ENCODE data around the gene TENM3. TPM values are rescaled to one million over a fixed set of nuclear protein-coding genes. Genes with fewer than 3 reads are reported as not detected.

The TENM3 gene
- total and polyA plus RNA-seq, 2 experiments from 2014 or later = 16.1 to 70.9 TPM

DNA sequence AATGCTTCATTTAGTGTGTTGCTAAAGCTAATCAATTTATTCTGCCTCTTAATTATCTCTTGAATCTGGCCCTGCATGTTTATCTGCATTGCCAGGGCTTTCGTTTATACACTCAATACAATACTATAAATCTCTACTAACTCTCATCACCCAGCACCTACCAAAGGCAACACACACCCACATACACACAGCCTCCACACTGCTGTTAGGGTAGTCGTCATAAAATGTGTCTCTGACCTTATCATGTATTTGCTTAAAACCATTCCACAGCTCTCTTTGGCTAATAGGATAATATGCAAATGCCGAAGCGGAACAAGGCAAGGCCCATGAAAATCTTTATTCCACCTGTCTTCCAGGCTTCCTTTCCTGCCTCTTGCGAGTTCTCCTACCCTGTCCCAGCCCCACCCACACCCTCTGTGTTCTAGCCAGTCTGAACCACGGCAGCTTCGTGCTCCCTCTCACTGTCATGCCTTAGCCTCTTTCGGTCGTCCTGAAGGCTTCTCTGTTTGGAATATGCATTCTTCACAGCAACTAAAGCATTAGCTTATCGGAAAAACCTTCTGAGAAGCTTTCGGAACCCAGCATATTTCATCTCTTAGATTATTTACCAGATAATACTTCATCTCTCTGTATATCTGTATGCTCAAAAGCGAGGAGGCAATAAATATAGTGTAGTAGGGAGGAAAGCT is 333.5 kb downstream of the TENM3 start:
- TF ChIP-seq, protein P1, sequence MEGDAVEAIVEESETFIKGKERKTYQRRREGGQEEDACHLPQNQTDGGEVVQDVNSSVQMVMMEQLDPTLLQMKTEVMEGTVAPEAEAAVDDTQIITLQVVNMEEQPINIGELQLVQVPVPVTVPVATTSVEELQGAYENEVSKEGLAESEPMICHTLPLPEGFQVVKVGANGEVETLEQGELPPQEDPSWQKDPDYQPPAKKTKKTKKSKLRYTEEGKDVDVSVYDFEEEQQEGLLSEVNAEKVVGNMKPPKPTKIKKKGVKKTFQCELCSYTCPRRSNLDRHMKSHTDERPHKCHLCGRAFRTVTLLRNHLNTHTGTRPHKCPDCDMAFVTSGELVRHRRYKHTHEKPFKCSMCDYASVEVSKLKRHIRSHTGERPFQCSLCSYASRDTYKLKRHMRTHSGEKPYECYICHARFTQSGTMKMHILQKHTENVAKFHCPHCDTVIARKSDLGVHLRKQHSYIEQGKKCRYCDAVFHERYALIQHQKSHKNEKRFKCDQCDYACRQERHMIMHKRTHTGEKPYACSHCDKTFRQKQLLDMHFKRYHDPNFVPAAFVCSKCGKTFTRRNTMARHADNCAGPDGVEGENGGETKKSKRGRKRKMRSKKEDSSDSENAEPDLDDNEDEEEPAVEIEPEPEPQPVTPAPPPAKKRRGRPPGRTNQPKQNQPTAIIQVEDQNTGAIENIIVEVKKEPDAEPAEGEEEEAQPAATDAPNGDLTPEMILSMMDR (IDR thresholded peaks at IDR 0.05; ENCODE audit: poor library complexity) = no peak
- TF ChIP-seq EZH2 (IDR thresholded peaks at IDR 0.05; ENCODE audit: borderline replicate concordance) (no peak), EZH2phosphoT487 (IDR thresholded peaks at IDR 0.05; ENCODE audit: low read depth, severe bottlenecking, unreplicated experiment) (no peak)
- H2AFZ ChIP-seq = peak overlapping the region; percentile 22
- peaks cover 6% of the 10 kb centered on the region for H3K79me2 ChIP-seq
- 48% methylated on average over 12 of the region's 12 CpGs for WGBS (ENCODE audit: low lambda C conversion rate, missing lambda C conversion rate)
- H4K20me1 ChIP-seq (ENCODE audit: insufficient read depth, poor library complexity, severe bottlenecking) = no peaks in the 10 kb centered on the region
- peak; percentile 41 for DNase-seq (ENCODE audit: low spot score)
- peaks cover 6% of the 10 kb centered on the region for H3K4me1 ChIP-seq (ENCODE audit: insufficient read depth)
- H3K9me2 ChIP-seq (replicated peaks; ENCODE audit: insufficient read depth) = no peaks in the 10 kb centered on the region
- peak overlapping the region; percentile 75 for H3K27ac ChIP-seq
- H3K36me3 ChIP-seq (replicated peaks; ENCODE audit: insufficient read depth, low read depth) = no peaks in the 10 kb centered on the region
- no peaks in the 10 kb centered on the region for H3K9me3 ChIP-seq (ENCODE audit: low read depth)
- no peaks in the 10 kb centered on the region for H3K27me3 ChIP-seq
- H3K4me2 ChIP-seq = peak overlapping the region; percentile 57
- no peak overlapping the region for H3K4me3 ChIP-seq

DNA sequence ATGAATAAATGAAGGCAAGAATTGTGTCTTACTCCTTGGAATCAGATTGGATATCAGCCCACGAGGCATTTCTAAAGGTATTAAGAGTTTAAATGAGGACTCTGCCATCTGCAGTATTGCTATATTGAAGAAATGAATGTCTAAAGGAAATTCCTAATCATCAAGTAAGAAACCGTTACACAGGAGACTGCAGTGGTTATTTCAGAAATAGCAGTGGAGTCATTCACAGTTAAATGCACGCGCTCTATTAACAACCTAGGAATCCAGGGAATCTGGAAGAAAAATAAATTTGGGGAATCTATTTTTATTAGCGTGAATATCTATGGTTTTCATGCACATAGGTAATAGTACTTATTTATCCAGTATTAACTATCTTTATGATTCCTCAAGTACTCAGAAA is 334.2 kb downstream of the TENM3 start:
- Histone ChIP-seq H4K20me1 (ENCODE audit: insufficient read depth, poor library complexity, severe bottlenecking) (no peaks in the 10 kb centered on the region), H3K4me1 (ENCODE audit: insufficient read depth) (peaks cover 11% of the 10 kb centered on the region), H3K79me2 (peaks cover 11% of the 10 kb centered on the region), H3K27ac (peak overlapping the region; percentile 75), H3K9me2 (replicated peaks; ENCODE audit: insufficient read depth) (no peaks in the 10 kb centered on the region), H3K4me2 (peak overlapping the region; percentile 57), H3K27me3 (no peaks in the 10 kb centered on the region), H3K4me3 (no peak overlapping the region), H3K9me3 (ENCODE audit: low read depth) (no peaks in the 10 kb centered on the region), H3K36me3 (replicated peaks; ENCODE audit: insufficient read depth, low read depth) (no peaks in the 10 kb centered on the region), H2AFZ (no peak overlapping the region)
- TF ChIP-seq, protein P1 (IDR thresholded peaks at IDR 0.05; ENCODE audit: poor library complexity) = no peak
- TF ChIP-seq EZH2 (IDR thresholded peaks at IDR 0.05; ENCODE audit: borderline replicate concordance) = no peak
- TF ChIP-seq EZH2phosphoT487 (IDR thresholded peaks at IDR 0.05; ENCODE audit: low read depth, severe bottlenecking, unreplicated experiment) = no peak
- 54% methylated on average over 5 of the region's 5 CpGs for WGBS (ENCODE audit: low lambda C conversion rate, missing lambda C conversion rate)
- no peak for DNase-seq (ENCODE audit: low spot score)

DNA sequence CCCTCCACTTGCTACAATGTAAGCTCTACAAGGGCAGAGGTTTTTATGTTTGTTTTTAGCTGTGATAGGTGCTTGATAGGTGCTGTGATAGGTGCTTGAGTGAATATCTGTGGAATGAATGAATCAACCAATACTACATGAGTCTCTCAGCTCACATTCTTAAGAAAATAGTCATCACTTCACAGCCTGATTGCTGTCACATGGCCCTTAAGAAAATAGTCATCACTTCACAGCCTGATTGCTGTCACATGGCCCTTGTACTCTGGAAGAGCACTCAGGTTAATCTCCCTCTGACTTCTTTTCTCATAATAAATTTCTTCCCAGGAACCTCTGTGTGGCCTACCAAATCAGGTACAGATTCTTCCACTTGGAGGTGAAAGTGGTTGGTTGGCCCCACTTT is 335.2 kb downstream of the TENM3 start:
- Histone ChIP-seq H4K20me1 (ENCODE audit: insufficient read depth, poor library complexity, severe bottlenecking) (no peaks in the 10 kb centered on the region), H2AFZ (no peak overlapping the region), H3K9me2 (replicated peaks; ENCODE audit: insufficient read depth) (no peaks in the 10 kb centered on the region), H3K27me3 (no peaks in the 10 kb centered on the region), H3K27ac (peak overlapping the region; percentile 83), H3K9me3 (ENCODE audit: low read depth) (no peaks in the 10 kb centered on the region), H3K36me3 (replicated peaks; ENCODE audit: insufficient read depth, low read depth) (no peaks in the 10 kb centered on the region), H3K79me2 (peaks cover 11% of the 10 kb centered on the region), H3K4me2 (no peak overlapping the region), H3K4me1 (ENCODE audit: insufficient read depth) (peaks cover 11% of the 10 kb centered on the region), H3K4me3 (no peak overlapping the region)
- peak; percentile 70 for DNase-seq (ENCODE audit: low spot score)
- TF ChIP-seq, protein P1 (IDR thresholded peaks at IDR 0.05; ENCODE audit: poor library complexity) = no peak
- TF ChIP-seq EZH2 (IDR thresholded peaks at IDR 0.05; ENCODE audit: borderline replicate concordance) (no peak), EZH2phosphoT487 (IDR thresholded peaks at IDR 0.05; ENCODE audit: low read depth, severe bottlenecking, unreplicated experiment) (no peak)

All from hepatocyte (in vitro differentiated cells).